IgD-negative memory B cell (primary cell): ENCODE data around the gene ELL2. TPM values are rescaled to one million over a fixed set of nuclear protein-coding genes. Genes with fewer than 3 reads are reported as not detected.

Experiments
- H3K27ac Mint-ChIP-seq, 3 donors: one replicate each; pipeline ENCODE4 v1.8.0; 2020 to 2022; ENCODE audit warnings: mild to moderate bottlenecking in 3 of 3, mixed read lengths in 3 of 3, moderate library complexity in 1 of 3
- H3K27me3 Mint-ChIP-seq: one replicate; pipeline ENCODE4 v1.8.0; 2021; ENCODE audit warnings: mixed read lengths
- H3K36me3 Mint-ChIP-seq: one replicate; pipeline ENCODE4 v1.8.0; 2020; ENCODE audit warnings: mild to moderate bottlenecking, mixed read lengths
- H3K4me1 Mint-ChIP-seq, 3 donors: one replicate each; pipeline ENCODE4 v1.8.0; 2020 to 2022; ENCODE audit warnings: mixed read lengths in 3 of 3, mild to moderate bottlenecking in 1 of 3
- H3K4me3 Mint-ChIP-seq, 4 donors: one replicate each; pipeline ENCODE4 v1.8.0; 2020 to 2022; ENCODE audit warnings: mild to moderate bottlenecking in 4 of 4, mixed read lengths in 4 of 4, moderate library complexity in 3 of 4
- H3K9me3 Mint-ChIP-seq, 3 donors: one replicate each; pipeline ENCODE4 v1.8.0; 2020 to 2021; ENCODE audit warnings: mixed read lengths in 3 of 3, mild to moderate bottlenecking in 1 of 3
- polyA plus RNA-seq: library from polyadenylated mRNA; unstranded; fragments of 300-500 nt; fragmentation: Illumina TruSeq; gene quantifications from one replicate; pipeline ENCODE4 v1.2.3, GENCODE V29; 2021

ELL2 gene
- polyA plus RNA-seq, 1 donor from 2014 or later = 9.9 TPM

GRCh38 chr5:95954716-95955115, 6.9 kb downstream of the ELL2 start:
- H3K36me3 Mint-ChIP-seq = peaks cover 10% of the 10 kb centered on the region
- H3K4me3 Mint-ChIP-seq = no peak overlapping the region
- no peaks in the 10 kb centered on the region for H3K27me3 Mint-ChIP-seq
- H3K27ac Mint-ChIP-seq = peak overlapping the region in 1 of 3 donors; percentile 1
- H3K9me3 Mint-ChIP-seq = no peaks in the 10 kb centered on the region
- peaks cover 29 to 52% (median 37%) of the 10 kb centered on the region in 3 donors for H3K4me1 Mint-ChIP-seq

- peaks cover 19 to 39% (median 28%) of the 10 kb centered on the region in 3 donors for H3K4me1 Mint-ChIP-seq
- no peak overlapping the region for H3K27ac Mint-ChIP-seq
- H3K27me3 Mint-ChIP-seq = no peaks in the 10 kb centered on the region
- peaks cover 10% of the 10 kb centered on the region for H3K36me3 Mint-ChIP-seq
- no peaks in the 10 kb centered on the region for H3K9me3 Mint-ChIP-seq
- no peak overlapping the region for H3K4me3 Mint-ChIP-seq
Observed at GRCh38 chr5:95953021-95953702, 8.5 kb downstream of the ELL2 start.

- Mint-ChIP-seq H3K4me3 (no peak overlapping the region), H3K9me3 (no peaks in the 10 kb centered on the region), H3K27ac (no peak overlapping the region), H3K36me3 (peaks cover 10% of the 10 kb centered on the region), H3K4me1 (peaks cover 15 to 32% (median 26%) of the 10 kb centered on the region in 3 donors), H3K27me3 (no peaks in the 10 kb centered on the region)
Observed at GRCh38 chr5:95951916-95952315, 9.7 kb downstream of the ELL2 start.

GRCh38 chr5:95949810-95950209, 11.8 kb downstream of the ELL2 start:
- Mint-ChIP-seq H3K27me3 (no peaks in the 10 kb centered on the region), H3K4me3 (no peak overlapping the region), H3K36me3 (peaks cover 10% of the 10 kb centered on the region), H3K27ac (no peak overlapping the region), H3K4me1 (peaks cover 20 to 34% (median 32%) of the 10 kb centered on the region in 3 donors), H3K9me3 (no peaks in the 10 kb centered on the region)

- no peaks in the 10 kb centered on the region for H3K9me3 Mint-ChIP-seq
- H3K36me3 Mint-ChIP-seq = peaks cover 5% of the 10 kb centered on the region
- H3K4me1 Mint-ChIP-seq = peaks cover 19 to 34% (median 32%) of the 10 kb centered on the region in 3 donors
- no peak overlapping the region for H3K27ac Mint-ChIP-seq
- no peaks in the 10 kb centered on the region for H3K27me3 Mint-ChIP-seq
- H3K4me3 Mint-ChIP-seq = no peak overlapping the region
Observed at GRCh38 chr5:95948631-95949030, 13.0 kb downstream of the ELL2 start.

- Mint-ChIP-seq H3K27me3 (no peaks in the 10 kb centered on the region), H3K4me1 (peaks cover 14 to 33% (median 23%) of the 10 kb centered on the region in 3 donors), H3K27ac (no peak overlapping the region), H3K4me3 (no peak overlapping the region), H3K36me3 (no peaks in the 10 kb centered on the region), H3K9me3 (no peaks in the 10 kb centered on the region)
Observed at GRCh38 chr5:95946451-95946850, 15.2 kb downstream of the ELL2 start.

GRCh38 chr5:95942968-95943367, 18.7 kb downstream of the ELL2 start:
- Mint-ChIP-seq H3K27me3 (no peaks in the 10 kb centered on the region), H3K9me3 (no peaks in the 10 kb centered on the region), H3K4me3 (no peak overlapping the region), H3K27ac (no peak overlapping the region), H3K36me3 (peaks cover 4% of the 10 kb centered on the region), H3K4me1 (peaks cover 12 to 34% (median 15%) of the 10 kb centered on the region in 3 donors)

- H3K4me3 Mint-ChIP-seq = no peak overlapping the region
- no peaks in the 10 kb centered on the region for H3K27me3 Mint-ChIP-seq
- peaks cover 5% of the 10 kb centered on the region for H3K36me3 Mint-ChIP-seq
- no peaks in the 10 kb centered on the region for H3K9me3 Mint-ChIP-seq
- no peak overlapping the region for H3K27ac Mint-ChIP-seq
- peaks cover 12 to 34% (median 17%) of the 10 kb centered on the region in 3 donors for H3K4me1 Mint-ChIP-seq
Observed at GRCh38 chr5:95942414-95942813, 19.2 kb downstream of the ELL2 start.

- Mint-ChIP-seq H3K36me3 (peaks cover 5% of the 10 kb centered on the region), H3K4me1 (peaks cover 12 to 28% (median 17%) of the 10 kb centered on the region in 3 donors), H3K9me3 (no peaks in the 10 kb centered on the region), H3K27ac (peak overlapping the region in 1 of 3 donors; percentile 28), H3K27me3 (no peaks in the 10 kb centered on the region), H3K4me3 (peak overlapping the region in 1 of 4 donors; percentile 1)
Observed at GRCh38 chr5:95941756-95942155, 19.9 kb downstream of the ELL2 start.

- Mint-ChIP-seq H3K27me3 (no peaks in the 10 kb centered on the region), H3K36me3 (peaks cover 8% of the 10 kb centered on the region), H3K4me3 (no peak overlapping the region), H3K4me1 (peaks cover 13 to 20% (median 15%) of the 10 kb centered on the region in 3 donors), H3K27ac (peak overlapping the region in 1 of 3 donors; percentile 28), H3K9me3 (no peaks in the 10 kb centered on the region)
Observed at GRCh38 chr5:95940758-95941682, 20.6 kb downstream of the ELL2 start.

GRCh38 chr5:95939465-95939864, 22.2 kb downstream of the ELL2 start:
- Mint-ChIP-seq H3K27ac (no peak overlapping the region), H3K4me3 (peak overlapping the region in 1 of 4 donors; percentile 63), H3K27me3 (no peaks in the 10 kb centered on the region), H3K9me3 (no peaks in the 10 kb centered on the region), H3K4me1 (peaks cover 4 to 13% (median 10%) of the 10 kb centered on the region in 3 donors), H3K36me3 (peaks cover 11% of the 10 kb centered on the region)

GRCh38 chr5:95938766-95939165, 22.9 kb downstream of the ELL2 start:
- no peak overlapping the region for H3K4me3 Mint-ChIP-seq
- H3K36me3 Mint-ChIP-seq = peaks cover 11% of the 10 kb centered on the region
- H3K9me3 Mint-ChIP-seq = no peaks in the 10 kb centered on the region
- no peak overlapping the region for H3K27ac Mint-ChIP-seq
- no peaks in the 10 kb centered on the region for H3K27me3 Mint-ChIP-seq
- peaks cover 5 to 10% (median 10%) of the 10 kb centered on the region in 3 donors for H3K4me1 Mint-ChIP-seq

GRCh38 chr5:95938347-95938746, 23.3 kb downstream of the ELL2 start:
- H3K4me1 Mint-ChIP-seq = peaks cover 5 to 10% (median 10%) of the 10 kb centered on the region in 3 donors
- peaks cover 11% of the 10 kb centered on the region for H3K36me3 Mint-ChIP-seq
- no peaks in the 10 kb centered on the region for H3K9me3 Mint-ChIP-seq
- no peaks in the 10 kb centered on the region for H3K27me3 Mint-ChIP-seq
- no peak overlapping the region for H3K4me3 Mint-ChIP-seq
- H3K27ac Mint-ChIP-seq = no peak overlapping the region

- Mint-ChIP-seq H3K9me3 (no peaks in the 10 kb centered on the region), H3K27ac (no peak overlapping the region), H3K4me3 (no peak overlapping the region), H3K4me1 (peaks cover 5 to 10% (median 10%) of the 10 kb centered on the region in 3 donors), H3K27me3 (no peaks in the 10 kb centered on the region), H3K36me3 (peaks cover 15% of the 10 kb centered on the region)
Observed at GRCh38 chr5:95937607-95938152, 24.0 kb downstream of the ELL2 start.

- Mint-ChIP-seq H3K27me3 (no peaks in the 10 kb centered on the region), H3K4me1 (peaks cover 5 to 10% (median 10%) of the 10 kb centered on the region in 3 donors)
Observed at GRCh38 chr5:95936812-95937397, 24.7 kb downstream of the ELL2 start.

More at GRCh38 chr5:95936812-95937397, 24.7 kb downstream of the ELL2 start:
- H3K36me3 Mint-ChIP-seq = peaks cover 15% of the 10 kb centered on the region
- no peak overlapping the region for H3K27ac Mint-ChIP-seq
- no peaks in the 10 kb centered on the region for H3K9me3 Mint-ChIP-seq
- no peak overlapping the region for H3K4me3 Mint-ChIP-seq
